CD4-positive, alpha-beta T cell treated with Interleukin-1 beta for 1 hour (primary cell): ENCODE results near the gene VWA7.
"Not testable (repeated sequence)": the region's sequence is repeated elsewhere in the genome, so short reads cannot be mapped to it uniquely, and the experiment has no call there.

Source experiments
- DNase-seq, 2 donors: peaks; one replicate each; pipeline ENCODE4 v3.0.0-alpha.2; 2020 to 2022

The VWA7 gene, protein sequence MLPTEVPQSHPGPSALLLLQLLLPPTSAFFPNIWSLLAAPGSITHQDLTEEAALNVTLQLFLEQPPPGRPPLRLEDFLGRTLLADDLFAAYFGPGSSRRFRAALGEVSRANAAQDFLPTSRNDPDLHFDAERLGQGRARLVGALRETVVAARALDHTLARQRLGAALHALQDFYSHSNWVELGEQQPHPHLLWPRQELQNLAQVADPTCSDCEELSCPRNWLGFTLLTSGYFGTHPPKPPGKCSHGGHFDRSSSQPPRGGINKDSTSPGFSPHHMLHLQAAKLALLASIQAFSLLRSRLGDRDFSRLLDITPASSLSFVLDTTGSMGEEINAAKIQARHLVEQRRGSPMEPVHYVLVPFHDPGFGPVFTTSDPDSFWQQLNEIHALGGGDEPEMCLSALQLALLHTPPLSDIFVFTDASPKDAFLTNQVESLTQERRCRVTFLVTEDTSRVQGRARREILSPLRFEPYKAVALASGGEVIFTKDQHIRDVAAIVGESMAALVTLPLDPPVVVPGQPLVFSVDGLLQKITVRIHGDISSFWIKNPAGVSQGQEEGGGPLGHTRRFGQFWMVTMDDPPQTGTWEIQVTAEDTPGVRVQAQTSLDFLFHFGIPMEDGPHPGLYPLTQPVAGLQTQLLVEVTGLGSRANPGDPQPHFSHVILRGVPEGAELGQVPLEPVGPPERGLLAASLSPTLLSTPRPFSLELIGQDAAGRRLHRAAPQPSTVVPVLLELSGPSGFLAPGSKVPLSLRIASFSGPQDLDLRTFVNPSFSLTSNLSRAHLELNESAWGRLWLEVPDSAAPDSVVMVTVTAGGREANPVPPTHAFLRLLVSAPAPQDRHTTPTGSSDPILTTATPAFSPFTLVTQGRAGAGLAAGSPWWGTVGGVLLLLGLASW

DNA sequence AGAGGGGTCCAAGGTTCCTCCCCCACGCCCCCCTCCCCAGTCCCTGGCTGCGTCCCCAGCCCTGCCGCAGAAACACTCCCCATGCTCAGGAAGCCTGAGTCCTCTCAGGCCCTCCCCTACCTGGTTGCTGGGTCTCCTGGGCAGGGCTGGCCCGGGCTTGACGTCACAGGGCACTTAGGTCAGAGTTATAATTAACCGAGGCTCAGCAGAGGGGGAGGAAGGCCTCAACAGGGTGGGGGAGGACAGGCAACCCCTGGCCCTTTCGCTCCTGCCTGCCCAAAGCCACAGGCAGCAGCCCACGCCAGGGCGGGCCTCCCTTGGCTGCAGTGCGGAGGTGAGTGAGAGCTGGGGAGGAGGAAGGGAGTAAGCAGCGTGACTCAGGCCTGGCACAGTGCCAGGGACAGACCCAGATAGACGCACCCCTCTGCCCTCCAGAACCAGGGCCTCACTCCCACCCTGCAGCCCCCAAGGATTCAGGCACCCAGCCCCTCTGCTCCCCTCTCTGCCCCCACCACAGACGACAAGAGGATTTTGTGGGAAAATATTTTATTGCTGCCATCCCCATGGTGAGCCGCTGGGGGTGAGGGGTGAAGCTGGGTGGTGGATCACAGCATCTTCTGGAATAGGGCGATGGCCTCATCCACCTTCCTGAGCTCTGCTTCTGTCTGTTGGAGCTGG lies at the start of gene VWA7:
VWA7 (minus strand) TSS at position 340 of the 678 bp plus-strand sequence. CDS start 549 bp downstream, outside the sequence.
- peak; percentile 79 to 85 for DNase-seq

DNA sequence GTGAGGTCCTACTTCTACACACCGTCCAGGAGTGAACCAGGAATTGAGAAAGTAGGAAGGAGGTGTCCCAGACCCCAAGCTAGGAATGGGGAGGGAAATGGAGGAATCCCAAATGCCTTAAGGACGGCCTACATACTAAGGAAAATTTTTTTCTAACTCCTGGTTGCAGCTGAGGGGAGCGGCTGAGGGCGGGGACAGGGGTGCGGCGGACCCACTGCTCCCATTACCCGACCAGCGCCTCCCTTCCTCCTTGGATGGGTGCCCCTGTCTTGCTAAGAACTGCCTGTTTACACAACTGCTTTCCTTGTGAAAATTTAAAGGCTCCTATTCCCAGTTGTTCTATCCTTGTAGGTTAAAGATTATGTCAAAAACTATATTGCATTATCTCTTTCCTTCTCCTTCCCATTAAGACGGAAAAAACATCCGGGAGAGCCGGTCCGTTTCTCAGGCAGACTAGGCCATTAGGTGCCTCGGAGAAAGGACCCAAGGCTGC lies 49.7 kb upstream of the VWA7 start:
- no peak for DNase-seq

DNA sequence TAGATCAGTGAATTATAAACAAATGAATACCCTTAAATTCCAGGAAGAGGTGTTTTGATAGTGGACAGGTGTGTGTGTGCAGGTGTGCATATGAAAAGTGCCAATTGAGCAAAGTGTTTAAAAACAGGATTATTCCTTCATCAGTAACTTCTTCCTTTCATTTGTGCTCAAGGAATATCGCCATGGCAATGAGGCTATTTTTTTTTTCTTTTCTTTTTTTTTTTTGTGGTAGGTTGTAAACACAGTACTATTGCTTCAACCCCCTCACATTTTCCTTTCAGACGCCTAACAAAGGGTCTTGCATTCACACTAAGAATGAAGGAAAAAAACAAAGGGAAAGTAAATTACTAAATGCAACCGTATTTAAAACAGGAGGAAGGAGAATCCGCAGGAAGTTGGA lies 48.4 kb upstream of the VWA7 start:
- no peak for DNase-seq

DNA sequence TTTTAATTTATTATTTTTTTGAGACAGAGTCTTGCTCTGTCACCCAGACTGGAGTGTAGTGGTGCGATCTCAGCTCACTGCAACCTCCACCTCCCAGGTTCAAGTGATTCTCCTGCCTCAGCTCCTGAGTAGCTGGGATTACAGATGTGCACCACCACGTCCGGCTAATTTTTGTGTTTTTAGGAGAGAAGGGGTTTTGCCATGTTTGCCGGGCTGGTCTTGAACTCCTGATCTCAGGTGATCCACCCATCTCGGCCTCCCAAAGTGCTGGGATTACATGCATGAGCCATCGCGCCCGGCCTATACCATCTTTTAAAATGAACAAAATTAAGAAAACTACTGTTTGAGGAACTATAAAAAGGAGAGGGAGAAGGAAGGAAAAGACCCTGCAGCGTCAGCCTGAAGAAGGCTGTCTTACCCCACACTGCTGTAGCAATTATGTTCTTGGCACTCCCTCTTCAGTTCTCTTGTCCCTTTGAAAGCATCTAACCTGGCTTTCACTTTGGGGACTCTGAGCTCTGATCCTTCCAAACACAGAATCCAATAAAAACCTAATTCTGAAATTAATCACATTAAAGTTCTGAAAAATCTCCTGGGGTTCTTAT lies 46.6 kb upstream of the VWA7 start:
- DNase-seq = not testable (repeated sequence)

DNA sequence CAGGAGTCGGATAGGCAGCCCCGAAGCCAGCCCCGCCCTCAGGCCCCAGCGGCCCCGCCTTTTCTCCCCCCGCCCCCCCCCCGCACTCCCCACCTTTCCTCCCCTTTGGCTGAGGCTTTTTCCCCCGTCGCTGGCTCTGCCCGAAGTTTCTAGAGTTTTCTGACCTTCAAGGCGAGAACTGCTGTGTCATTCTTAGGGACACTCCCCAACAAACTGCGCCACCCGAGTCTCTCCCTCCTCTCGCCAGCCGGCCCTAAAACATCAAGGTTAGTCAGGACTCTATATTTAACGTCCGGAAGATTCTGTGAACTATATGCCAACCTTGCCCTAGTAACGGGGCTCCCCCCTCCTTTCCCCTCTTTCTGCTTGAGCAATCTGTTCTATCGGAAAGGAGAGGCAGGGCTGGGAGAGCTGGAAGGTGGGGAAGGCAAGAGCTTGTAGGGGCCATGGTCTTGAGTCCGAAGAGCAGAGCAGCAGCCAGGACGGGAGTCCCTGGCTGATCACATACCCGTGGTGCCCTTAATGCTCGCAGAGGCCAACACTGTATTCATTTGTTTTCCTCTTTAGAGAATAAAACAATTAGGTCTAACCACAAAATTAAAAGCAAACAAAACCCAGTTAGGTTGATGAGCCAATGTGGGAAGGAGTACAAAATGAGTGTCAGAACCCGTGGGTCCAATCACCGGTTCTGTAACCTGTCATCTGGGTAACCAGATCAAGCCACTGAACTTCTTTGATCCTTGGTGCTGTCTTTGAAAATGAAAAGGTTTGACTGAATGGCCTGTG lies 45.1 kb upstream of the VWA7 start:
- DNase-seq = peak; percentile 77 to 79

DNA sequence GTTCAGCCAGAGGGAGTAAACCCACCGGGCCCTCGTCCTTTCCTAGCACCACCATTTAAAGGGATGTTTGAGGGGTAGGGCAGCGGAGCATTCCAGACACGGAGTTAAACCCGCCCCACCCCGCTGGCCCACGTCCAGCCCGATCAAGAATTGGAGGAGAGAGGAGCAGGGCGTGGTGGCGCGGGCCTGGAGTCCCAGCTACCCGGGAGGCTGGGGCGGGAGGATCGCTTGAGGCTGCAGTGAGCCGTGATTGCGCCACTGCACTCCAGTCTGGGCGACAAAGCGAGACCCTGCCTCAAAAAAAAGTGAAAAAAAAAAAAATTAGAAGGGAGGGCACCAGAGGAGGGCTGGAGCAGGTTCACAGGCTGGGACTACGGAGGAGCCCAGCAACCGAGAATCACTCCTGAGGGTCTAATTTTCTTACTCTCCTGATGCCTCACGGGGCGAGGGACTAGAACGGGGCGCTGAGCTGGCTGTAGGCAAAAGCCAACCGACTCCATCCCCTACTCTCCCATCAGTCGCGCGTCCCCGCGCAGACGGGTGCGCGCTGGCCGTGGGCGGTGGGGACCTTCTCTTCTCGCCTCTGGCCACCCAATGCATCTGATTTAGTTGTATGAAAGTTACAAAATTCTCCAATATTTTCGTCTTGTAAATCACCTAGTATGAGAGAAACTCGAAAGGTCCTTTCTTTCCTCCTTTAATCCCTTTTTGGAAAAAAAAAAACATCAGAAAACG lies 44.3 kb upstream of the VWA7 start:
- DNase-seq = no peak

DNA sequence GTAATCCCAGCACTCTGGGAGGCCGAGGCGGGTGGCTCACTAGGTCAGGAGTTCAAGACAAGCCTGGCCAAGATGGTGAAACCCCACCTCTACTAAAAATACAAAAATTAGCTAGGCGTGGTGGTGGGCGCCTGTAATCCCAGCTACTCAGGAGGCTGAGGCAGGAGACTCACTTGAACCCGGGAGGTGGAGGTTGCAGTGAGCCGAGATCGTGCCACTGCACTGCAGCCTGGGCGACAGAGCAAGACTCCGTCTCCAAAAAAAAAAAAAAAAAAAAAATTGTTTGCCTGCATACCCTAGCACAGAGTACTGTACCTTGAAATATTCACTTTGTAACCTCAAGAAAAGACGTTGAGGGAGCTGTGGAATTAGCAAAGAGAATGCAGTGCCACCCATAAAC lies 43.3 kb upstream of the VWA7 start:
- not testable (repeated sequence) for DNase-seq

DNA sequence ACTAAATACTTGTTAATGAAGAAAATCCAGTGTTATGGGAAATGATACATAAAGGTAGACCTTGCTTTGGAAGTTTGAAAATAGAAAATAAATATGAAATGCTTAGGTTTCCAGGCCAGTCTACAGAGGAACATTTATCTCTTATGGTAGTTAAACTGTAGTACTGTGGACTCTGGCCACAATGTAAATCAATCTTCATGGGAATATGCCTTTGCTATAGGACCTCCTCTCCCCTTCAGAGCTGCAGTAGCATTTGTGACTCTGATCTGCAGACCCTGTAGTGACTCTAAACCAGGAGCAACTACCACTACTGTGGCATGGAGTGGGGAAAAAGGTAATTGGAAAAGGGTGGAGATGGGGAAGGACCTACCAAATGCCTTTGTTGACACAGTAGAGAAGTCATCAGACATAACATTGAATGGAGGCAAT lies 42.8 kb upstream of the VWA7 start:
- no peak for DNase-seq

DNA sequence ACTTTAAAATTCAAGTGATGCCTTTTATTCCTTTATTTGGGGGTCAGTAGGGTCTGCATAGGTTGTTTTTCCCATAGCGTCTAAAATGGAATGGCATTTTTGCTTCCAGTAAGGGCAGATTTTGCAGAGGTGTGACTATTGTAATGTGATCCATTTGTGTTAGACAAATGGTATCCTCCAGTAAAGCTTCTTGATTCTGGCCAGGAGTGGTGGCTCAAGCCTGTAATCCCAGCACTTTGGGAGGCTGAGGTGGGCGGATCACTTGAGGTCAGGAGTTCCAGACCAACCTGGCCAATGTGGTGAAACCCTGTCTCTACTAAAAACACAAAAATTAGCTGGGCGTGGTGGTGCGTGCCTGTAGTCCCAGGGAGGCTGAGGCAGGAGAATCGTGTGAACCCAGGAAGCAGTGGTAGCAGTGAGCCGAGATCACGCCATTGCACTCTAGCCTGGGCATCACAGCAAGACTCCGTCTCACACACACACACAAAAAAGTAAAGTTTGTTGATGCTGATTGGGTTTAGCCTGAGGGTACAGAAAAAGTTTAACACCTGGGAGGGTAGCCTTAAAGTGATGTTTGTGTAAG lies 40.9 kb upstream of the VWA7 start:
- peak in 1 of 2 donors; percentile 27 for DNase-seq

DNA sequence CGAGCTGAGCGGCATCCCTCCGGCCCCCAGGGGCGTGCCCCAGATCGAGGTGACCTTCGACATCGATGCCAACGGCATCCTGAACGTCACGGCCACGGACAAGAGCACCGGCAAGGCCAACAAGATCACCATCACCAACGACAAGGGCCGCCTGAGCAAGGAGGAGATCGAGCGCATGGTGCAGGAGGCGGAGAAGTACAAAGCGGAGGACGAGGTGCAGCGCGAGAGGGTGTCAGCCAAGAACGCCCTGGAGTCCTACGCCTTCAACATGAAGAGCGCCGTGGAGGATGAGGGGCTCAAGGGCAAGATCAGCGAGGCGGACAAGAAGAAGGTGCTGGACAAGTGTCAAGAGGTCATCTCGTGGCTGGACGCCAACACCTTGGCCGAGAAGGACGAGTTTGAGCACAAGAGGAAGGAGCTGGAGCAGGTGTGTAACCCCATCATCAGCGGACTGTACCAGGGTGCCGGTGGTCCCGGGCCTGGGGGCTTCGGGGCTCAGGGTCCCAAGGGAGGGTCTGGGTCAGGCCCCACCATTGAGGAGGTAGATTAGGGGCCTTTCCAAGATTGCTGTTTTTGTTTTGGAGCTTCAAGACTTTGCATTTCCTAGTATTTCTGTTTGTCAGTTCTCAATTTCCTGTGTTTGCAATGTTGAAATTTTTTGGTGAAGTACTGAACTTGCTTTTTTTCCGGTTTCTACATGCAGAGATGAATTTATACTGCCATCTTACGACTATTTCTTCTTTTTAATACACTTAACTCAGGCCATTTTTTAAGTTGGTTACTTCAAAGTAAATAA lies 40.2 kb upstream of the VWA7 start:
- peak in 1 of 2 donors; percentile 55 for DNase-seq

DNA sequence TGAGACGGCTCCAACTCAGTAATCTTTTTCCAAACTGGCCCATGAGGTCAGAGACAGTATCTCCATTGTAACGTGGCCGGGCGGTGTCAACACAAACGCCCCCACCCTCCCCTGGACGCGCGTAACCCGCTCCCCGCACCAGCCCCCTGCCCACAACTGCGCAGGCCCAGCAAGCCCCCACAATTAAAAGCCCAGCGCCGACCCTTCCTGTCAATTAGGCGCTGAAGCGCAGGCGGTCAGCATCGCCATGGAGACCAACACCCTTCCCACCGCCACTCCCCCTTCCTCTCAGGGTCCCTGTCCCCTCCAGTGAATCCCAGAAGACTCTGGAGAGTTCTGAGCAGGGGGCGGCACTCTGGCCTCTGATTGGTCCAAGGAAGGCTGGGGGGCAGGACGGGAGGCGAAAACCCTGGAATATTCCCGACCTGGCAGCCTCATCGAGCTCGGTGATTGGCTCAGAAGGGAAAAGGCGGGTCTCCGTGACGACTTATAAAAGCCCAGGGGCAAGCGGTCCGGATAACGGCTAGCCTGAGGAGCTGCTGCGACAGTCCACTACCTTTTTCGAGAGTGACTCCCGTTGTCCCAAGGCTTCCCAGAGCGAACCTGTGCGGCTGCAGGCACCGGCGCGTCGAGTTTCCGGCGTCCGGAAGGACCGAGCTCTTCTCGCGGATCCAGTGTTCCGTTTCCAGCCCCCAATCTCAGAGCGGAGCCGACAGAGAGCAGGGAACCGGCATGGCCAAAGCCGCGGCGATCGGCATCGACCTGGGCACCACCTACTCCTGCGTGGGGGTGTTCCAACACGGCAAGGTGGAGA lies 38.1 kb upstream of the VWA7 start, which contains the start of the genes HSPA1A and HSPA1L:
HSPA1A (plus strand) TSS at position 519 of the 814 bp plus-strand sequence; CDS start at position 733, 214 bp downstream.
HSPA1L (minus strand) TSS at position 259 of the 814 bp plus-strand sequence. CDS start 3,311 bp downstream, outside the sequence.
- peak; percentile 84 to 88 for DNase-seq

DNA sequence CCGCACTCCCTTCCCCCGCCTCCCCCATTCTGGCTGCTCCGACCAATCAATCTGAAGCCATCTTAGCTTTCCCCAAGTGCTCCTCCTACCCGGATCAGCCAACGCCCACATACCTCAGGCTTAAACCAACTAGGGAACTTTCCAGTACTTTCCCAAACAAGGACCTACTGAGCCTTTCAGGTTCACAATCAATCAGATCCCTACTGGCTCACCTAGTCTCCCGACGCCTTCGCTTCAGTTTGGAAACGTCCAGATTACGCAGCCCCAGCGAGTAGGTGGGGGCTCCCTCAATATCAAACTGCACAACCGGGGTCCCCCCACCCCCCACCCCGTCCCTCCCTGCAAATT lies 37.5 kb upstream of the VWA7 start:
- DNase-seq = peak; percentile 70 to 71

DNA sequence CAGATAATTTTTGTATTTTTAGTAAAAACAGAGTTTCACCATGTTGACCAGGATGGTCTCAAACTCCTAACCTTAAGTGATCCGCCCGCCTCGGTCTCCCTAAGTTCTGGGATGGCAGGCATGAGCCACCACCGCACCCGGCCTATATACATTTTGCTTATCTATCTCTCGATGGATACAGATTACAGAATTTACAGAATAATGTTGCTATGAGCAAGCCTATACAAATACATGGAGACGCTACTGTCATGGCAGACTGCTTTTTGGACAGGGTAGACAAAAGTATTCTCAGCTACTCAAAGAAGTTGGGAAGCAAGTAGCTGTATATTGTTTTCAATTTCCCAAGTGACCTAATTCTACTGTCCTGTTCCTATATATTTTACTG lies 36.3 kb upstream of the VWA7 start:
- no peak for DNase-seq

DNA sequence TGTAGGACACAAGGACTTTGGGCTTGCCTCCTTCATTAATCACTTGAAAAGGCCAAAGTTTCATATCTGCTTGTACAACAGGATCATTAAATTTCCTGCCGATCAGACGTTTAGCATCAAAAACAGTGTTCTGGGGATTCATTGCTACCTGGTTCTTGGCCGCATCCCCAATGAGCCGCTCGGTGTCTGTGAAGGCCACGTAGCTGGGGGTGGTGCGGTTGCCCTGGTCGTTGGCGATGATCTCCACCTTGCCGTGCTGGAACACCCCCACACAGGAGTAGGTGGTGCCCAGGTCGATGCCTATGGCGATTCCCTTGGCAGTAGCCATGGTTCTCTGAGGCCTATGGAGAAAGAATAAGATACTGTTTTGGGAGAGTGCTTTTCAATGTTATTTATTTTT lies 34.5 kb upstream of the VWA7 start:
- DNase-seq = no peak

DNA sequence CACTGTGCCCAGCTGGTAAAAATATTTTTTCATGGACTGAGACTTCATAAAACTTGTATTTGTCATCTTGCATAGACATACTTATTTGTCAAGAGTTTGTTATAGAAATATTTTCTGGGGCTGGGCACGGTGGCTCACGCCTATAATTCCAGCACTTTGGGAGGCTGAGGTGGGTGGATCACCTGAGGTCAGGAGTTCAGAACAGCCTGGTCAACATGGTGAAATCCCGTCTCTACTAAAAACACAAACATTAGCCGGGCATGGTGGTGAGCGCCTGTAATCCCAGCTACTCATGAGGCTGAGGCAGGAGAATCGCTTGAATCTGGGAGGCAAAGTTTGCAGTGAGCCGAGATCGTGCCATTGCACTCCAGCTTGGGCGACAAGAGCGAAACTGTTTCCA lies 31.5 kb upstream of the VWA7 start:
- DNase-seq = not testable (repeated sequence)

DNA sequence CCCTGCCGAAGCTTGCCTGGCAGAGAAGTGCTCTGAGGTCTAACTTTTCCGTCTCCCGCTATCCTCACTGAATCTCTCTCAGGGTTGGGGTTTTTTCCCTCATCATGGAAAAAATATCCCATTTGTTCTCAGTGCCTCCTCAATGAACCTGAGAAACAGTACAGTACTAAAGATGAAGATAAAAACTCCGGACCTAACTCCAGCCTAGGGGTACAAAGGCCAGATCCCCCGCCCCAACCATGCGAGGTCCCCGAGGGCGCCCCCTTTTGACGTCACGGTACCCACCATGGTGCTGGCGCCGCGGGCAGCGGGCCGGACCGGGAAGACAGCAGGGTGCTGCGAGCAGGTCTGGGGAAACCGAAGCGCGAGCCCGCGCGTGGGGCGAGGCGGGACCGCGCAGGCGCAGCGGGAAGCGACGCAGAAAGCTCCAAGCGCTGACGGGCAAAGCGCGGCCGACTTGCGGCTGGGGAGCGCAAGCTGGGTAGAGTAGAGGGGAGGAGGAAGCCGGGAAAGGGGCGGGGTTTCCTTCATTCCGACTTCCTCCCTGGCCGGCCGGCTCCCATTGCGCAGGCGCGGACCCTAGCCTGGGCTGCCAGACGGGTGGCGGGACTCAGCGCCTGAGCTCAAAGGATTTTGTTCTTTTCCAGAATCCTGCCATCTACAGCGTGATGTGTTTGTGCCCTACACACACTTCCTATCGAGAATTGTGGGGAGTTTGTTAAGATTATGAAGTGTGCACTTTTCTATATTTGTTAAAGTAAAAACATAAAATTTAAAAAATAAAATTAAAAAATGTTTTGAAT lies 29.5 kb upstream of the VWA7 start, which contains the start of gene LSM2:
LSM2 (minus strand) TSS at position 497 of the 803 bp plus-strand sequence; CDS start at position 288, 209 bp downstream.
- peak; percentile 96 to 98 for DNase-seq

DNA sequence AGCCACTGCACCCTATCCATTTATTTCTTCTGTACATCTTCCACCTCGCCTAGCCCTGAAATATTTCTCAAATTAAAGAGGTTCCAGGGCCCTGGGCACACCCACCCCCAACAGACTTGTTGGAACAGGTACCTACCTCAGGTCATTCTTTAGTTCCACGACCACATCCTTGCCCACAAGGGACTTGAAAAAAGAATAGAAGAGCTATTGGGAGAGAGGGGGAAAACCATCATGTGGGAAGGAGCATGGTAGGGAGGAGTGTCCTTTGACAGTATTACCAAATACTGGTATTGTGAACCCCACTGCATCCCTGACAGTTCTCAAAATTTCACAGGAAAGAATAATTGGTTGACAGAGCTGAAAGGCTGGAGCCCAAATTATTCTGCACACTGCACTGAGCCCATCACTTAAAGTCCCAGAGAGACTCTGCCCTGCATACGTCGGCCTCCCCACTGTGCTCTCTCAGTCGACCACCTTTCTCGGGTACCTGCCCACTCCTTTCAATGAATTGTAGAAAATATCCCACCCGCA lies 28.9 kb upstream of the VWA7 start:
- no peak for DNase-seq
